ENCODE measurements around the gene OPRM1. TPM values are rescaled to one million over a fixed set of nuclear protein-coding genes. Genes with fewer than 3 reads are reported as not detected.

The OPRM1 gene
- total and polyA plus RNA-seq, 2 donors from 2014 or later, result not detected

GRCh38 chr6:154229786-154230185 lies 190.7 kb downstream of the OPRM1 start:
- TF ChIP-seq CTCF (IDR thresholded peaks at IDR 0.05; ENCODE audit: borderline replicate concordance, extremely low read depth, insufficient read depth), result no peak
- H3K27ac ChIP-seq (ENCODE audit: low read depth in 2 of 2, low read length in 2 of 2), result no peak overlapping the region
- H3K9ac ChIP-seq (ENCODE audit: low read length in 3 of 3), result no peak overlapping the region
- no peak for FAIRE-seq
- H3K4me1 ChIP-seq (ENCODE audit: control insufficient read depth in 2 of 3, insufficient read depth in 2 of 3, low read depth in 1 of 3, low read length in 3 of 3), result no peaks in the 10 kb centered on the region
- H3K36me3 ChIP-seq (ENCODE audit: control insufficient read depth in 2 of 3, insufficient read depth in 3 of 3, low read length in 3 of 3), result no peaks in the 10 kb centered on the region
- intact Hi-C loops (cut with DNase I), result no loop called here
- no peaks in the 10 kb centered on the region for H3K9me3 ChIP-seq (ENCODE audit: control insufficient read depth in 2 of 3, insufficient read depth in 1 of 3, low read length in 3 of 3)
- H3K4me3 ChIP-seq (ENCODE audit: low read length in 3 of 3), result no peak overlapping the region
- H3K27me3 ChIP-seq (ENCODE audit: control insufficient read depth, insufficient read depth, low read length), result no peaks in the 10 kb centered on the region
- DNase-seq, result no peak

GRCh38 chr6:154230393-154230792 lies 191.4 kb downstream of the OPRM1 start:
- H3K36me3 ChIP-seq (ENCODE audit: control insufficient read depth in 2 of 3, insufficient read depth in 3 of 3, low read length in 3 of 3), result no peaks in the 10 kb centered on the region
- H3K4me3 ChIP-seq (ENCODE audit: low read length in 3 of 3), result no peak overlapping the region
- no peaks in the 10 kb centered on the region for H3K4me1 ChIP-seq (ENCODE audit: control insufficient read depth in 2 of 3, insufficient read depth in 2 of 3, low read depth in 1 of 3, low read length in 3 of 3)
- H3K9ac ChIP-seq (ENCODE audit: low read length in 3 of 3), result no peak overlapping the region
- DNase-seq, result no peak
- no peak for TF ChIP-seq CTCF (IDR thresholded peaks at IDR 0.05; ENCODE audit: borderline replicate concordance, extremely low read depth, insufficient read depth)
- no peaks in the 10 kb centered on the region for H3K9me3 ChIP-seq (ENCODE audit: control insufficient read depth in 2 of 3, insufficient read depth in 1 of 3, low read length in 3 of 3)
- no peak for FAIRE-seq
- H3K27ac ChIP-seq (ENCODE audit: low read depth in 2 of 2, low read length in 2 of 2), result no peak overlapping the region
- intact Hi-C loops (cut with DNase I), result no loop called here
- no peaks in the 10 kb centered on the region for H3K27me3 ChIP-seq (ENCODE audit: control insufficient read depth, insufficient read depth, low read length)

- no peaks in the 10 kb centered on the region for H3K27me3 ChIP-seq (ENCODE audit: control insufficient read depth, insufficient read depth, low read length)
- no peak overlapping the region for H3K4me3 ChIP-seq (ENCODE audit: low read length in 3 of 3)
- H3K4me1 ChIP-seq (ENCODE audit: control insufficient read depth in 2 of 3, insufficient read depth in 2 of 3, low read depth in 1 of 3, low read length in 3 of 3), result no peaks in the 10 kb centered on the region
- TF ChIP-seq CTCF (IDR thresholded peaks at IDR 0.05; ENCODE audit: borderline replicate concordance, extremely low read depth, insufficient read depth), result no peak
- FAIRE-seq (no peak), DNase-seq (no peak)
- no peak overlapping the region for H3K9ac ChIP-seq (ENCODE audit: low read length in 3 of 3)
- no peaks in the 10 kb centered on the region for H3K36me3 ChIP-seq (ENCODE audit: control insufficient read depth in 2 of 3, insufficient read depth in 3 of 3, low read length in 3 of 3)
- H3K9me3 ChIP-seq (ENCODE audit: control insufficient read depth in 2 of 3, insufficient read depth in 1 of 3, low read length in 3 of 3), result no peaks in the 10 kb centered on the region
- intact Hi-C loops (cut with DNase I), result no loop called here
- no peak overlapping the region for H3K27ac ChIP-seq (ENCODE audit: low read depth in 2 of 2, low read length in 2 of 2)
Observed at GRCh38 chr6:154230910-154231595, 192.0 kb downstream of the OPRM1 start.
